ENCODE measurements around the gene SCUBE3. TPM values are rescaled to one million over a fixed set of nuclear protein-coding genes. Genes with fewer than 3 reads are reported as not detected.

SCUBE3 gene
- total and polyA plus RNA-seq, 9 of the 15 experiments (the other 6 are each of a cell fraction or from before 2014, with no cell fraction given): 0.01 to 0.11 TPM; not detected in 7

DNA sequence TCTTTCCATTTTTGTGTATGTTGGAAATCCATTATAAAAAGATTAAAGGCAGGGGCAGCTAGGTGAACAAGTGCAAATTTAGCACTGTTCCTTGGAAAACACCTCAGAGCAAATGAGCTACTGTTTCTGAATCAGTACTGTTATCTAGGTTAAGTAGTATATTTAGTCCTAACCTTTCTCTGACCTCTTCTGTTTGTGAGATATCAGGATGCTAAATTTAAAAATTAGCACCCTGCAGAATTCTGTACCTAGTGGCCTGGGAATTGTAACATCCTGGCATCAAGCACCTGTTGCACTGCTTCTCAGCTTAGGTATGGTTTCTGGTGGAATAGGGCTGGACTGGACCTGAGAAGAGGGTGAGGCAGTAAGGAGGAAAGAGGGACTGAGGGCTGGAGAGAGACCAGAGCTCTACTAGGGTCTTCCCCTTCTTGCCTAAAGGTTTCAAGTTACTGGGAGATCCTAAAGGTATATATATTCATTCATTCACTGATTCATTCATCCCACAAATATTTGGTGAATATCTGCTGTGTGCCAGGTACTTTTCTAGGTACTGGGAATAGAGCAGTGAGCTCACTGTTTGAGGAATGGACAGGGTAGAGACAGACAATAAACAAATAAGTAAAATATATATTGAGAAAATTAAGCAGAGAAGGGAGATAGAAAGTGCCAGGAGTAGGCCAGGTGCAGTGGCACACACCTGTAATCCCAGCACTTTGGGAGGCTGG, 51.0 kb downstream of the SCUBE3 start:
- ChIA-PET CTCF (ENCODE audit: low intra/inter-chr PET ratio) (no interaction called here), POLR2A (interaction anchor here (0.6 to 1.6 kb wide), 5 partner anchors 9 to 293 kb away, joined by 3 to 6 read pairs (median 3); no protein-coding TSS in a partner anchor)
- TF ChIP-seq, protein P1, sequence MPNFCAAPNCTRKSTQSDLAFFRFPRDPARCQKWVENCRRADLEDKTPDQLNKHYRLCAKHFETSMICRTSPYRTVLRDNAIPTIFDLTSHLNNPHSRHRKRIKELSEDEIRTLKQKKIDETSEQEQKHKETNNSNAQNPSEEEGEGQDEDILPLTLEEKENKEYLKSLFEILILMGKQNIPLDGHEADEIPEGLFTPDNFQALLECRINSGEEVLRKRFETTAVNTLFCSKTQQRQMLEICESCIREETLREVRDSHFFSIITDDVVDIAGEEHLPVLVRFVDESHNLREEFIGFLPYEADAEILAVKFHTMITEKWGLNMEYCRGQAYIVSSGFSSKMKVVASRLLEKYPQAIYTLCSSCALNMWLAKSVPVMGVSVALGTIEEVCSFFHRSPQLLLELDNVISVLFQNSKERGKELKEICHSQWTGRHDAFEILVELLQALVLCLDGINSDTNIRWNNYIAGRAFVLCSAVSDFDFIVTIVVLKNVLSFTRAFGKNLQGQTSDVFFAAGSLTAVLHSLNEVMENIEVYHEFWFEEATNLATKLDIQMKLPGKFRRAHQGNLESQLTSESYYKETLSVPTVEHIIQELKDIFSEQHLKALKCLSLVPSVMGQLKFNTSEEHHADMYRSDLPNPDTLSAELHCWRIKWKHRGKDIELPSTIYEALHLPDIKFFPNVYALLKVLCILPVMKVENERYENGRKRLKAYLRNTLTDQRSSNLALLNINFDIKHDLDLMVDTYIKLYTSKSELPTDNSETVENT (CRISPR knock-in tag; IDR thresholded peaks at IDR 0.05): no peak
- no peak for TF ChIP-seq XRCC5 (IDR thresholded peaks at IDR 0.05; ENCODE audit: low read depth, low read length)
- TF ChIP-seq, protein P2, sequence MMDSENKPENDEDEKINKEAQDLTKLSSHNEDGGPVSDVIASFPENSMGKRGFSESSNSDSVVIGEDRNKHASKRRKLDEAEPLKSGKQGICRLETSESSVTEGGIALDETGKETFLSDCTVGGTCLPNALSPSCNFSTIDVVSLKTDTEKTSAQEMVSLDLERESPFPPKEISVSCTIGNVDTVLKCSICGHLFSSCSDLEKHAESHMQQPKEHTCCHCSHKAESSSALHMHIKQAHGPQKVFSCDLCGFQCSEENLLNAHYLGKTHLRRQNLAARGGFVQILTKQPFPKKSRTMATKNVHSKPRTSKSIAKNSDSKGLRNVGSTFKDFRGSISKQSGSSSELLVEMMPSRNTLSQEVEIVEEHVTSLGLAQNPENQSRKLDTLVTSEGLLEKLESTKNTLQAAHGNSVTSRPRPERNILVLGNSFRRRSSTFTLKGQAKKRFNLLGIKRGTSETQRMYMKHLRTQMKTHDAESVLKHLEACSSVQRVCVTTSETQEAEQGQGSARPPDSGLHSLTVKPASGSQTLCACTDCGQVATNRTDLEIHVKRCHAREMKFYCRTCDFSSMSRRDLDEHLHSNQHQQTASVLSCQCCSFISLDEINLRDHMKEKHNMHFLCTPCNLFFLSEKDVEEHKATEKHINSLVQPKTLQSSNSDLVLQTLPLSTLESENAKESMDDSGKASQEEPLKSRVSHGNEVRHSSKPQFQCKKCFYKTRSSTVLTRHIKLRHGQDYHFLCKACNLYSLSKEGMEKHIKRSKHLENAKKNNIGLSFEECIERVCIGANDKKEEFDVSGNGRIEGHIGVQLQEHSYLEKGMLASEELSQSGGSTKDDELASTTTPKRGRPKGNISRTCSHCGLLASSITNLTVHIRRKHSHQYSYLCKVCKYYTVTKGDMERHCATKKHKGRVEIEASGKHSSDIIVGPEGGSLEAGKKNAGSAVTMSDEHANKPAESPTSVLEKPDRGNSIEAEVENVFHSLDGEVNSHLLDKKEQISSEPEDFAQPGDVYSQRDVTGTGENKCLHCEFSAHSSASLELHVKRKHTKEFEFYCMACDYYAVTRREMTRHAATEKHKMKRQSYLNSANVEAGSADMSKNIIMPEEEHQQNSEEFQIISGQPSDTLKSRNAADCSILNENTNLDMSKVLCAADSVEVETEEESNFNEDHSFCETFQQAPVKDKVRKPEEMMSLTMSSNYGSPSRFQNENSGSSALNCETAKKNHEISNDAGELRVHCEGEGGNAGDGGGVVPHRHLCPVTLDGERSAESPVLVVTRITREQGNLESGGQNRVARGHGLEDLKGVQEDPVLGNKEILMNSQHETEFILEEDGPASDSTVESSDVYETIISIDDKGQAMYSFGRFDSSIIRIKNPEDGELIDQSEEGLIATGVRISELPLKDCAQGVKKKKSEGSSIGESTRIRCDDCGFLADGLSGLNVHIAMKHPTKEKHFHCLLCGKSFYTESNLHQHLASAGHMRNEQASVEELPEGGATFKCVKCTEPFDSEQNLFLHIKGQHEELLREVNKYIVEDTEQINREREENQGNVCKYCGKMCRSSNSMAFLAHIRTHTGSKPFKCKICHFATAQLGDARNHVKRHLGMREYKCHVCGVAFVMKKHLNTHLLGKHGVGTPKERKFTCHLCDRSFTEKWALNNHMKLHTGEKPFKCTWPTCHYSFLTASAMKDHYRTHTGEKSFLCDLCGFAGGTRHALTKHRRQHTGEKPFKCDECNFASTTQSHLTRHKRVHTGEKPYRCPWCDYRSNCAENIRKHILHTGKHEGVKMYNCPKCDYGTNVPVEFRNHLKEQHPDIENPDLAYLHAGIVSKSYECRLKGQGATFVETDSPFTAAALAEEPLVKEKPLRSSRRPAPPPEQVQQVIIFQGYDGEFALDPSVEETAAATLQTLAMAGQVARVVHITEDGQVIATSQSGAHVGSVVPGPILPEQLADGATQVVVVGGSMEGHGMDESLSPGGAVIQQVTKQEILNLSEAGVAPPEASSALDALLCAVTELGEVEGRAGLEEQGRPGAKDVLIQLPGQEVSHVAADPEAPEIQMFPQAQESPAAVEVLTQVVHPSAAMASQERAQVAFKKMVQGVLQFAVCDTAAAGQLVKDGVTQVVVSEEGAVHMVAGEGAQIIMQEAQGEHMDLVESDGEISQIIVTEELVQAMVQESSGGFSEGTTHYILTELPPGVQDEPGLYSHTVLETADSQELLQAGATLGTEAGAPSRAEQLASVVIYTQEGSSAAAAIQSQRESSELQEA (IDR thresholded peaks at IDR 0.05; ENCODE audit: low read depth): no peak
- no peak for TF ChIP-seq TAL1 (IDR thresholded peaks at IDR 0.05)
- TF ChIP-seq OTX1 (CRISPR knock-in tag; IDR thresholded peaks at IDR 0.05): no peak
- TF ChIP-seq, protein P3, sequence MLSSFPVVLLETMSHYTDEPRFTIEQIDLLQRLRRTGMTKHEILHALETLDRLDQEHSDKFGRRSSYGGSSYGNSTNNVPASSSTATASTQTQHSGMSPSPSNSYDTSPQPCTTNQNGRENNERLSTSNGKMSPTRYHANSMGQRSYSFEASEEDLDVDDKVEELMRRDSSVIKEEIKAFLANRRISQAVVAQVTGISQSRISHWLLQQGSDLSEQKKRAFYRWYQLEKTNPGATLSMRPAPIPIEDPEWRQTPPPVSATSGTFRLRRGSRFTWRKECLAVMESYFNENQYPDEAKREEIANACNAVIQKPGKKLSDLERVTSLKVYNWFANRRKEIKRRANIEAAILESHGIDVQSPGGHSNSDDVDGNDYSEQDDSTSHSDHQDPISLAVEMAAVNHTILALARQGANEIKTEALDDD (IDR thresholded peaks at IDR 0.05): peak; percentile 14; the same call in 1 of the 2 replicates
- no peak for TF ChIP-seq HDAC3 (IDR thresholded peaks at IDR 0.05; ENCODE audit: borderline replicate concordance, partially characterized antibody)
- no peak for TF ChIP-seq CBX8 (IDR thresholded peaks at IDR 0.05; ENCODE audit: borderline replicate concordance, extremely low read depth, low read depth, low read length, poor library complexity, severe bottlenecking)
- ATAC-seq (no peak), DNase-seq (ENCODE audit: extremely low read depth in 1 of 4, low spot score in 3 of 4) (no peak), FAIRE-seq (no peak)
- no peak overlapping the region for H3K27ac ChIP-seq (ENCODE audit: extremely low read depth, low read depth, low read length)
- H3K79me2 ChIP-seq (ENCODE audit: control insufficient read depth, insufficient read depth, low read length): peaks cover 18% of the 10 kb centered on the region
- no peaks in the 10 kb centered on the region for H4K20me1 ChIP-seq (replicated peaks; ENCODE audit: control insufficient read depth, insufficient read depth, low read length)
- BruUV-seq (replicated peaks): no TSS peak
- intact Hi-C loops (cut with micrococcal nuclease) (no loop called here), in situ Hi-C loops (cut with MboI) (no loop called here)
- no peaks in the 10 kb centered on the region for H3K27me3 ChIP-seq (ENCODE audit: control insufficient read depth in 2 of 2, insufficient read depth in 2 of 2, low read length in 2 of 2)
- peak overlapping the region; percentile 9 to 62; a peak in 2 of 4 replicates for H3K9ac ChIP-seq (ENCODE audit: insufficient read depth in 1 of 2, low read depth in 2 of 2, low read length in 2 of 2)
- no peaks in the 10 kb centered on the region for H3K36me3 ChIP-seq (ENCODE audit: control insufficient read depth, insufficient read depth, low read length)
- H3K9me3 ChIP-seq (replicated peaks; ENCODE audit: control insufficient read depth, insufficient read depth, low read depth, low read length): no peaks in the 10 kb centered on the region
- peak overlapping the region; percentile 11; the same call in 1 of the 2 replicates for H3K4me2 ChIP-seq (ENCODE audit: insufficient read depth, low read length)
- 0 out of 2 replicates have a peak overlapping the region, but pooled peaks have one; percentile 49 for H2AFZ ChIP-seq (ENCODE audit: low read depth, low read length)
- H3K9me1 ChIP-seq (ENCODE audit: control insufficient read depth, insufficient read depth, low read length): no peaks in the 10 kb centered on the region
- H3K4me1 ChIP-seq (replicated peaks in 1 of 2; ENCODE audit: control insufficient read depth in 2 of 2, insufficient read depth in 2 of 2, low read length in 2 of 2): peaks cover 20 to 60% of the 10 kb centered on the region in 2 experiments
- no peak overlapping the region for H3K4me3 ChIP-seq
